Lower leg skin (tissue), 4 donors: ENCODE measurements around the gene ALX3. TPM values are rescaled to one million over a fixed set of nuclear protein-coding genes. Genes with fewer than 3 reads are reported as not detected.

Experiments
- DNase-seq, 2 donors: peaks; one replicate each; pipeline ENCODE4 v3.0.0-alpha.2; 2019; ENCODE audit warnings: low spot score in 2 of 2
- H3K4me3 ChIP-seq: fragments of 200-600 bp; sonication (generic); 2 replicates; pipeline ENCODE4 v1.5.1; 2017; ENCODE audit warnings: mild to moderate bottlenecking, low read depth; ENCODE audit not compliant: poor library complexity, severe bottlenecking
- POLR2A ChIP-seq, 2 donors: fragments of 450-650 bp; IDR thresholded peaks; one replicate each; pipeline ENCODE4 v1.6.1; 2016 to 2017; ENCODE audit warnings: antibody characterized with exemption in 2 of 2, mild to moderate bottlenecking in 1 of 2, moderate library complexity in 1 of 2
- WGBS, 2 donors: methylation state at CpG; one replicate each; pipeline ENCODE4 v1.1.5; 2018; 5-methylcytosine and 5-hydroxymethylcytosine counted together
- intact Hi-C: fragments of 100-400 bp; cut with DNase I; formaldehyde crosslinking; loops from one replicate; pipeline ENCODE4 v1.15.0; 2023; ENCODE audit warnings: low total_unique reads
- total RNA-seq, 4 donors: library from RNA; depleted of rRNA; stranded (reverse); fragments of >200 nt; gene quantifications; one replicate each; pipeline ENCODE4 v1.1.0, GENCODE V29; 2016
- TF ChIP-seq, protein P1 (sequence below), 3 donors: fragments of 450-650 bp; IDR thresholded peaks; one replicate each; pipeline ENCODE4 v1.5.1; 2016; ENCODE audit warnings: antibody characterized with exemption in 3 of 3, mild to moderate bottlenecking in 3 of 3, moderate library complexity in 2 of 3

Gene ALX3
- total RNA-seq, 4 donors from 2014 or later = 0.52 TPM; not detected in 3

DNA sequence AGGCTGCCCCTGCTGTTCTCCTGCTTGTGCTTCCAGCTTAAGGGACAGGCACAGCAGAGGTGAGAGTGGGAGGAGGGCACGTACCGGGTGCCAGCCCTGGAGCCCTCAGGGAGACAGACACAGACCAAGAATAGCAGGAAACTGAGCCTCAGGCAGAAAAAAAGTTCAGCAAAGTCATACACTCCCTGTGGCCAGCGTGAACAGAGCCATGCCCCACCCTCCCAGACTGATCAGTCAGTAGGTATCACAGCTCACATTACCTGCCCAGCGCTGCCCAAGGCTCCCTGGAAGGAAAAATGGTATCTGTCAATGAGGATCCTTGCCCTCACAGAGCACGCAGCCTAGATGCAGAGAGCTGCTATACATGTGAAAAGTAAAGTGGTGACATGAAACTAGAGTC, 43.1 kb upstream of the ALX3 start:
- WGBS, 2 donors = 41 to 43% methylated on average over 5 of the region's 5 CpGs
- DNase-seq = no peak
- intact Hi-C loops = no loop called here
- no peak overlapping the region for H3K4me3 ChIP-seq
- no peak for TF ChIP-seq POLR2A (IDR thresholded peaks at IDR 0.05)
- TF ChIP-seq, protein P1, sequence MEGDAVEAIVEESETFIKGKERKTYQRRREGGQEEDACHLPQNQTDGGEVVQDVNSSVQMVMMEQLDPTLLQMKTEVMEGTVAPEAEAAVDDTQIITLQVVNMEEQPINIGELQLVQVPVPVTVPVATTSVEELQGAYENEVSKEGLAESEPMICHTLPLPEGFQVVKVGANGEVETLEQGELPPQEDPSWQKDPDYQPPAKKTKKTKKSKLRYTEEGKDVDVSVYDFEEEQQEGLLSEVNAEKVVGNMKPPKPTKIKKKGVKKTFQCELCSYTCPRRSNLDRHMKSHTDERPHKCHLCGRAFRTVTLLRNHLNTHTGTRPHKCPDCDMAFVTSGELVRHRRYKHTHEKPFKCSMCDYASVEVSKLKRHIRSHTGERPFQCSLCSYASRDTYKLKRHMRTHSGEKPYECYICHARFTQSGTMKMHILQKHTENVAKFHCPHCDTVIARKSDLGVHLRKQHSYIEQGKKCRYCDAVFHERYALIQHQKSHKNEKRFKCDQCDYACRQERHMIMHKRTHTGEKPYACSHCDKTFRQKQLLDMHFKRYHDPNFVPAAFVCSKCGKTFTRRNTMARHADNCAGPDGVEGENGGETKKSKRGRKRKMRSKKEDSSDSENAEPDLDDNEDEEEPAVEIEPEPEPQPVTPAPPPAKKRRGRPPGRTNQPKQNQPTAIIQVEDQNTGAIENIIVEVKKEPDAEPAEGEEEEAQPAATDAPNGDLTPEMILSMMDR (IDR thresholded peaks at IDR 0.05) = no peak

DNA sequence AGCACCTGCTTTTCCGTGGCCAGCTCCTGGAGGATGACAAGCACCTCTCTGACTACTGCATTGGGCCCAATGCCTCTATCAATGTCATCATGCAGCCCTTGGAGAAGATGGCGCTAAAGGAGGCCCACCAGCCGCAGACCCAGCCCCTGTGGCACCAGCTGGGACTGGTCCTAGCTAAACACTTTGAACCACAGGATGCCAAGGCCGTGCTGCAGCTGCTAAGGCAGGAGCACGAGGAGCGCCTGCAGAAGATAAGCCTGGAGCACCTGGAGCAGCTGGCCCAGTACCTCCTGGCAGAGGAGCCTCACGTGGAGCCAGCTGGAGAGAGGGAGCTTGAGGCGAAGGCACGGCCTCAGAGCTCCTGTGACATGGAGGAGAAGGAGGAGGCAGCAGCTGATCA, 42.2 kb upstream of the ALX3 start:
- DNase-seq = no peak
- intact Hi-C loops = no loop called here
- TF ChIP-seq, protein P1 (IDR thresholded peaks at IDR 0.05) = no peak
- no peak for TF ChIP-seq POLR2A (IDR thresholded peaks at IDR 0.05)
- no peak overlapping the region for H3K4me3 ChIP-seq
- 45 to 56% methylated on average over 9 of the region's 9 CpGs for WGBS, 2 donors

DNA sequence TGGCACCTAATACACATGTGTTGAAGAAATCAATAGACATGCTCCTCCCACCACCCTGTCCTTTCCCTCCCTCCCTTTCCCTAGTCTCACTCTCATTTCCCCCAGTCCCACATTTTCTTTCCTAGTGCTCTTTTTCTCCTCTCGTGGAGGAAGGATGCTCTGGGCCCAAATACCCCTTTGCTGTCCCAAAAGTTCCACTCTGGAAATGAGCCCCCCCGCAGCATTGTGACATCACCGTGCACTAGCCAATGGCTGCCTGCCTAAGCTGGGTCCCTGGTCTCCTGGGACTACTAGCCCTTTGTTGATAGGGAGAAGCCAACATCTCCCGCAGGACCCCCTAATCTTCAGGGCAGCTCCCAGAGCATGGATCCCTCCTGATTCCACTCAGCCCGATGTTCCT, 41.7 kb upstream of the ALX3 start, which contains the start of gene UBL4B:
Gene UBL4B (plus strand): TSS at position 301 of the 400 bp plus-strand sequence. CDS start 92 bp downstream, at position 393.
- DNase-seq = no peak
- TF ChIP-seq POLR2A (IDR thresholded peaks at IDR 0.05) = no peak
- TF ChIP-seq, protein P1 (IDR thresholded peaks at IDR 0.05) = no peak
- WGBS, 2 donors = 85 to 87% methylated on average over 5 of the region's 5 CpGs
- no peak within 1 kb of the TSS for H3K4me3 ChIP-seq
- intact Hi-C loops = no loop called here

DNA sequence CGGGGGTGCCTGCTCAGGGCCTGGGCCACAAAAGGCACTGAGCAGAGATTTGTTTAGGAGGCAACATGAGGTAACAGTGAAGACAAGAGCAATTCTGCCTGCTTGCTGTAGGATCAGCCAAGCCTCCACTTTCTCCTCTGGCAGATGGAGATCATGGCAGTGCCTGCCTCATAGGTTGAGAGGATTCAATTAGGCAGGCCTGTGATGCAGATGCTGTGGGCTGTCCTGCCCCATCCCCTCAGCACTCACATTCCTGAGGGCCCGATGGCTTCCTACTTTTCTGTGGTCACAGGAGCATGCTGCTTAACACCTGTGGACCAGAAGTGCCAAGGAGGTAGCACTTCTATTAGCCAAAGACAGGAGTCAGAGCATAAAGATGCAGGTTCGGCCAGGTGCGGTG, 40.6 kb upstream of the ALX3 start:
- TF ChIP-seq, protein P1 (IDR thresholded peaks at IDR 0.05) = no peak
- TF ChIP-seq POLR2A (IDR thresholded peaks at IDR 0.05) = no peak
- no peak for DNase-seq

DNA sequence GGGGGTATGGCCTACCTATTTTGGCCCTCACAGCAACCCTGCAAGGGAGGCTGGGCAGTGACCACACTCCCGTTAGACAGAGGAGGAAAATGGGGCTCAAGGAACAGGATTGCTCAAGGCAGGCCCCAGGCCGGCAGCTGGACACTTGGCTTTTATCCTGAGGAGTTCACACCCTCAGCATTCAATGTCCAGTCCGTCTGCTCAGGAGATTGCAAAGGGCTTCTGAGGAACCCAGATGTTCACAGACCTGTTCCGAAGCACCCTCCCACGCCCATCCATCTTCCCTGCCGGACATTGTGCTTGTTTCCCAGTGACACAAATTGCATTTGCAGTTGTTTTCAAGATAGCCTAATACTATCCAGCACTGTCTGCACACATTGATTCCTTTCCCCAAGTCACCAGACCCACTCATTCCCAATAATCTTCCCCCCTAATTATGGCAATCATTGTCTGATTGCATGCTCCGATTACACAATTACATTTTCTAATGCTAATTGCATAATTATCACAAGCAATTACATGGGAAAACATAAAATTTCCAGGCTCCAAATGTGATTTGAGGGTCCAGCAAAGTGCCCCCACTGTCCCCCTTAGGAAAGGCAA, 37.5 kb upstream of the ALX3 start:
- TF ChIP-seq, protein P1 (IDR thresholded peaks at IDR 0.05) = no peak
- no peak for TF ChIP-seq POLR2A (IDR thresholded peaks at IDR 0.05)
- 61 to 79% methylated on average over 7 of the region's 7 CpGs for WGBS, 2 donors
- intact Hi-C loops = loop anchor here (5.0 kb wide), 1 partner anchor 56 kb away; no protein-coding TSS in a partner anchor
- no peak overlapping the region for H3K4me3 ChIP-seq
- no peak for DNase-seq

More for the DNA sequence above, 40.6 kb upstream of the ALX3 start:
- WGBS, 2 donors = 90 to 94% methylated on average over 3 to 4 of the region's 4 CpGs
- intact Hi-C loops = no loop called here
- no peak overlapping the region for H3K4me3 ChIP-seq
